Spinal cord (tissue), 10 donors: Measurements from ENCODE around the gene MVP. TPM values are rescaled to one million over a fixed set of nuclear protein-coding genes. Genes with fewer than 3 reads are reported as not detected.
"Not testable (repeated sequence)": the region's sequence is repeated elsewhere in the genome, so short reads cannot be mapped to it uniquely, and the experiment has no call there.

Experiments
- DNase-seq, 6 donors: peaks; one replicate each; pipeline versions ENCODE4 v3.0.0 to v3.0.0-alpha.2; 2013 to 2015; ENCODE audit warnings: low spot score in 6 of 6, low read depth in 4 of 6
- H3K27ac ChIP-seq: one replicate; pipeline ENCODE4 v1.5.1; 2013; ENCODE audit warnings: low read depth, low read length, control low read depth
- H3K27me3 ChIP-seq: one replicate; pipeline ENCODE4 v1.6.1; 2013; ENCODE audit warnings: low read length; ENCODE audit not compliant: control insufficient read depth, insufficient read depth
- H3K36me3 ChIP-seq: one replicate; pipeline ENCODE4 v1.6.1; 2013; ENCODE audit warnings: low read length; ENCODE audit not compliant: control insufficient read depth, insufficient read depth
- H3K4me1 ChIP-seq: one replicate; pipeline ENCODE4 v1.6.1; 2013; ENCODE audit warnings: low read length; ENCODE audit not compliant: control insufficient read depth, insufficient read depth
- H3K4me3 ChIP-seq: one replicate; pipeline ENCODE4 v1.5.1; 2013; ENCODE audit warnings: low read depth, low read length, control low read depth
- H3K9me3 ChIP-seq: one replicate; pipeline ENCODE4 v1.6.1; 2013; ENCODE audit warnings: low read length; ENCODE audit not compliant: control insufficient read depth, insufficient read depth
- WGBS: methylation state at CpG from one replicate; pipeline ENCODE4 v1.1.5; 2013; ENCODE audit warnings: missing lambda C conversion rate; ENCODE audit not compliant: insufficient coverage; 5-methylcytosine and 5-hydroxymethylcytosine counted together
- long read RNA-seq, 4 donors: transcript quantifications; one replicate each; lab custom pipeline, GENCODE V29; 2026
- polyA plus RNA-seq, 2 donors: library from polyadenylated mRNA; unstranded; fragments of 120-200 nt; gene quantifications; one replicate each; pipeline ENCODE4 v1.2.1, GENCODE V29; 2013; ENCODE audit not compliant: insufficient read length in 2 of 2
- total RNA-seq, 2 donors: library from RNA; depleted of rRNA in 1 of 2; stranded (reverse); fragments of 120-200 nt in 1 of 2; fragments of >200 nt in 1 of 2; gene quantifications; one replicate each; pipeline versions ENCODE4 v1.2.3 to v1.2.4, GENCODE V29; 2013 to 2014
- donor health status: healthy.

The MVP gene
- total RNA-seq (10 to 100 TPM; 20.3 to 35.8 TPM), polyA plus RNA-seq (10 to 100 TPM; 11.8 to 14.9 TPM)
- long read RNA-seq, donor 1, partial matches to known transcripts = 0 of 3 reads
- long read RNA-seq, donor 1, other reads (novel, unspliced or antisense) = 0 of 3 reads
- long read RNA-seq, donor 2, partial matches to known transcripts = 0 of 1 reads
- long read RNA-seq, donor 2, other reads (novel, unspliced or antisense) = 0 of 1 reads
- long read RNA-seq, donor 3, partial matches to known transcripts = 110 of 110 reads
- long read RNA-seq, donor 3, other reads (novel, unspliced or antisense) = 0 of 110 reads
- long read RNA-seq, donor 4, partial matches to known transcripts = 318 of 320 reads
- long read RNA-seq, donor 4, other reads (novel, unspliced or antisense) = 0 of 320 reads

- H3K36me3 ChIP-seq = peaks cover 42% of the 10 kb centered on the region
- WGBS = 9% methylated on average over 4 of the region's 4 CpGs
- peak within 1 kb of the TSS; percentile 49 for H3K4me3 ChIP-seq
- H3K4me1 ChIP-seq = peaks cover 56% of the 10 kb centered on the region
- H3K27ac ChIP-seq = peak within 1 kb of the TSS; percentile 35
- no peaks in the 10 kb centered on the region for H3K9me3 ChIP-seq
- no peaks in the 10 kb centered on the region for H3K27me3 ChIP-seq
- DNase-seq = peak in 1 of 6 donors; percentile 55
These were observed at the start of gene MVP for GRCh38 chr16:29820271-29820701. Gene MVP (plus strand): TSS chr16:29820462. CDS start chr16:29830550, 10,088 bp downstream.

GRCh38 chr16:29772330-29772729 lies 47.9 kb upstream of the MVP start:
- not testable (repeated sequence) for H3K36me3 ChIP-seq

GRCh38 chr16:29774730-29775129 lies 45.5 kb upstream of the MVP start:
- H3K36me3 ChIP-seq = no peaks in the 10 kb centered on the region
- H3K27ac ChIP-seq = no peak overlapping the region
- no peaks in the 10 kb centered on the region for H3K27me3 ChIP-seq
- H3K4me3 ChIP-seq = no peak overlapping the region
- DNase-seq = no peak
- WGBS = 74% methylated on average over 3 of the region's 5 CpGs
- no peaks in the 10 kb centered on the region for H3K9me3 ChIP-seq
- H3K4me1 ChIP-seq = no peaks in the 10 kb centered on the region

More at GRCh38 chr16:29772330-29772729, 47.9 kb upstream of the MVP start:
- DNase-seq, H3K9me3 ChIP-seq, H3K27ac ChIP-seq, H3K27me3 ChIP-seq, H3K4me1 ChIP-seq, H3K4me3 ChIP-seq: not testable (repeated sequence)
- 72% methylated on average over 2 of the region's 7 CpGs for WGBS

GRCh38 chr16:29775742-29776408 lies 44.4 kb upstream of the MVP start:
- Histone ChIP-seq H3K4me3 (no peak overlapping the region), H3K4me1 (no peaks in the 10 kb centered on the region), H3K27ac (no peak overlapping the region), H3K36me3 (no peaks in the 10 kb centered on the region), H3K9me3 (no peaks in the 10 kb centered on the region), H3K27me3 (no peaks in the 10 kb centered on the region)
- DNase-seq = no peak
- 85% methylated on average over 2 of the region's 4 CpGs for WGBS

GRCh38 chr16:29777576-29778350 lies 42.5 kb upstream of the MVP start, which contains the start of gene ZG16:
Gene ZG16 (plus strand): TSS chr16:29778256. CDS start chr16:29779267, 1,011 bp downstream.
- no peak for DNase-seq
- Histone ChIP-seq H3K27ac (no peak within 1 kb of the TSS), H3K4me1 (no peaks in the 10 kb centered on the region), H3K27me3 (no peaks in the 10 kb centered on the region), H3K4me3 (no peak within 1 kb of the TSS), H3K36me3 (no peaks in the 10 kb centered on the region), H3K9me3 (no peaks in the 10 kb centered on the region)
- 87% methylated on average over 6 of the region's 10 CpGs for WGBS

- Histone ChIP-seq H3K36me3 (no peaks in the 10 kb centered on the region), H3K9me3 (no peaks in the 10 kb centered on the region), H3K4me1 (no peaks in the 10 kb centered on the region), H3K27ac (no peak overlapping the region), H3K4me3 (no peak overlapping the region), H3K27me3 (no peaks in the 10 kb centered on the region)
- 88% methylated on average over 4 of the region's 10 CpGs for WGBS
- no peak for DNase-seq
These were observed 40.8 kb upstream of the MVP start for GRCh38 chr16:29779474-29779873.

GRCh38 chr16:29783094-29783953 lies 36.9 kb upstream of the MVP start:
- H3K27ac ChIP-seq, H3K36me3 ChIP-seq, DNase-seq, H3K27me3 ChIP-seq, H3K9me3 ChIP-seq, H3K4me3 ChIP-seq: not testable (repeated sequence)
- WGBS = 60% methylated on average over 6 of the region's 13 CpGs
- H3K4me1 ChIP-seq = peaks cover 12% of the 10 kb centered on the region

- H3K4me1 ChIP-seq = peaks cover 12% of the 10 kb centered on the region
- no peak for DNase-seq
- no peaks in the 10 kb centered on the region for H3K36me3 ChIP-seq
- WGBS = no CpG with 5 or more reads among the region's 2 CpGs
- H3K27me3 ChIP-seq = no peaks in the 10 kb centered on the region
- H3K9me3 ChIP-seq = no peaks in the 10 kb centered on the region
- H3K27ac ChIP-seq = no peak overlapping the region
- no peak overlapping the region for H3K4me3 ChIP-seq
These were observed 36.1 kb upstream of the MVP start for GRCh38 chr16:29784157-29784556.
